ENCODE results near the gene SMARCE1.

The SMARCE1 gene

GRCh38 chr17:40582328-40582901, 65.2 kb downstream of the SMARCE1 start:
- Histone ChIP-seq H3K36me3 (ENCODE audit: control insufficient read depth, insufficient read depth, low read length) (no peaks in the 10 kb centered on the region), H3K27me3 (replicated peaks; ENCODE audit: control insufficient read depth, insufficient read depth, low read length) (no peaks in the 10 kb centered on the region), H3K4me3 (replicated peaks; ENCODE audit: low read depth, low read length) (no peak overlapping the region)
- DNase-seq (ENCODE audit: extremely low read depth, insufficient read length): peak; percentile 83
- no peak for TF ChIP-seq CTCF (IDR thresholded peaks at IDR 0.05; ENCODE audit: insufficient read depth, low read length, poor library complexity, severe bottlenecking)

- no peak for DNase-seq (ENCODE audit: extremely low read depth, insufficient read length)
- TF ChIP-seq CTCF (IDR thresholded peaks at IDR 0.05; ENCODE audit: insufficient read depth, low read length, poor library complexity, severe bottlenecking): no peak
- Histone ChIP-seq H3K27me3 (replicated peaks; ENCODE audit: control insufficient read depth, insufficient read depth, low read length) (no peaks in the 10 kb centered on the region), H3K36me3 (ENCODE audit: control insufficient read depth, insufficient read depth, low read length) (no peaks in the 10 kb centered on the region), H3K4me3 (replicated peaks; ENCODE audit: low read depth, low read length) (no peak overlapping the region)
Measured at GRCh38 chr17:40580140-40580539, 67.5 kb downstream of the SMARCE1 start.

DNA sequence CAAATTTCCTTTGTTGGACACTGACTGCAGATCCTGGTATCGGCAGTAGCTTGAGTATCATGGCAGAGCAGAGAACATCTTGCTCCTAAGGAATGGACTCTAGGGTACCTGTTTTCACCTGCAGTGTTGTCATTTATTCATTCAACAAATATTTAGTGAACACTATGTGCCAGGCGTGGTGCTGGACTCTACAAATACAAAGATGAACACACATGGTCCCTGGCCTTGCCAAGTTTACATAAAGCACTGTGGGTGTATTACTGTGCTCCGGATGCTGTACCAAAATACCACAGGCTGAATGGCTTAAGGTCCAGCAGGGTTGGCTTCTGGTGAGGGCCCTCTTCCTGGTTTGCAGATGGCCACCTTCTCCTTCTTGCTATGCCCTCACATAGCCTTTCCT, 68.1 kb downstream of the SMARCE1 start:
- Histone ChIP-seq H3K27me3 (replicated peaks; ENCODE audit: control insufficient read depth, insufficient read depth, low read length) (no peaks in the 10 kb centered on the region), H3K4me3 (replicated peaks; ENCODE audit: low read depth, low read length) (no peak overlapping the region), H3K36me3 (ENCODE audit: control insufficient read depth, insufficient read depth, low read length) (no peaks in the 10 kb centered on the region)
- no peak for TF ChIP-seq CTCF (IDR thresholded peaks at IDR 0.05; ENCODE audit: insufficient read depth, low read length, poor library complexity, severe bottlenecking)
- no peak for DNase-seq (ENCODE audit: extremely low read depth, insufficient read length)

GRCh38 chr17:40577611-40578065, 70.0 kb downstream of the SMARCE1 start:
- peak; percentile 59 for DNase-seq (ENCODE audit: extremely low read depth, insufficient read length)
- Histone ChIP-seq H3K4me3 (replicated peaks; ENCODE audit: low read depth, low read length) (no peak overlapping the region; the same call in 1 of the 2 replicates), H3K36me3 (ENCODE audit: control insufficient read depth, insufficient read depth, low read length) (no peaks in the 10 kb centered on the region), H3K27me3 (replicated peaks; ENCODE audit: control insufficient read depth, insufficient read depth, low read length) (no peaks in the 10 kb centered on the region)
- no peak for TF ChIP-seq CTCF (IDR thresholded peaks at IDR 0.05; ENCODE audit: insufficient read depth, low read length, poor library complexity, severe bottlenecking)

DNA sequence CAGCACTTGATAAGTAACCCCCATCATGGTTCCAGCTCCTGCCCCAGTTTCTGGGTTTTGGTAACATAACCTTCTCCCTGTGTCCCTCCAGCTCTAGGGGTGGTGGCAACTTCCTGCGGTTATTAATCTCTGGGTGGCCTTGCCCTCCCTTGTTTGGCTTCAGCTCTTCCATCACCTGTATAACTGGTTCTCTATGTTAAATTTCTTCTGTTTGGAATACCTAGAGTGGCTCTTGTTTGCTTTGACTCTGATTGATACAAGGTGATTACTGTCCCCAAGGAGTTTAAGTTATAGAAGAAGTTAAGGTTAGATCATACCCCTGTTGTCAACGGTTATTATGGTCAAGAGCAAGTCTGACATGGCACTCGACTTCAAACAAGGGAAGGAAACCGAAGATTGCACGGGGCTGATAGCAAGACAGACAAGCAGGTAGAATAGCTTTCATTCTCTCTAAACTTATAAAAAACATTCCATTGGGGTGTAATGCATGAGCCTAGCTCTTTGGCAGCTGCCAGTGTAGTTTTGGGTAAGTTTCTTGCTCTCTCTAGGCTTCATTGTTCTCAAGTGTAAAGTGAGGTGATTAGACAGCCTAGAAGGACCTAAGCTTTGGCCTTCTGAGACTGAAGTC, 71.4 kb downstream of the SMARCE1 start:
- TF ChIP-seq CTCF (IDR thresholded peaks at IDR 0.05; ENCODE audit: insufficient read depth, low read length, poor library complexity, severe bottlenecking): no peak
- H3K27me3 ChIP-seq (replicated peaks; ENCODE audit: control insufficient read depth, insufficient read depth, low read length): no peaks in the 10 kb centered on the region
- H3K36me3 ChIP-seq (ENCODE audit: control insufficient read depth, insufficient read depth, low read length): no peaks in the 10 kb centered on the region
- DNase-seq (ENCODE audit: extremely low read depth, insufficient read length): no peak
- H3K4me3 ChIP-seq (replicated peaks; ENCODE audit: low read depth, low read length): no peak overlapping the region
